Measurements from ENCODE around the gene ARFIP2. TPM values are rescaled to one million over a fixed set of nuclear protein-coding genes. Genes with fewer than 3 reads are reported as not detected.

ARFIP2 gene
- total and polyA plus RNA-seq, 2 of the 8 experiments (the other 6 are each of a cell fraction or from before 2014, with no cell fraction given) = 48.3 to 48.7 TPM

- TF ChIP-seq, protein P1, sequence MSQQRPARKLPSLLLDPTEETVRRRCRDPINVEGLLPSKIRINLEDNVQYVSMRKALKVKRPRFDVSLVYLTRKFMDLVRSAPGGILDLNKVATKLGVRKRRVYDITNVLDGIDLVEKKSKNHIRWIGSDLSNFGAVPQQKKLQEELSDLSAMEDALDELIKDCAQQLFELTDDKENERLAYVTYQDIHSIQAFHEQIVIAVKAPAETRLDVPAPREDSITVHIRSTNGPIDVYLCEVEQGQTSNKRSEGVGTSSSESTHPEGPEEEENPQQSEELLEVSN (IDR thresholded peaks at IDR 0.05) = no peak
- no peak for TF ChIP-seq MAX (IDR thresholded peaks at IDR 0.05)
- TF ChIP-seq PHF8 (conservative IDR thresholded peaks at IDR 0.05; ENCODE audit: low read depth, low read length) = no peak
- TF ChIP-seq RNF2 (IDR thresholded peaks at IDR 0.05; ENCODE audit: borderline replicate concordance, low read depth, low read length, missing control alignments, poor library complexity, severe bottlenecking) = no peak
Measured at GRCh38 chr11:6502382-6502781, 21.3 kb upstream of the ARFIP2 start (continued).
